NCI-H2196 treated with DMSO at 0.1 percent for 48 hours (cell line): ENCODE measurements around the gene PCDHGA6.
"Not testable (repeated sequence)": the region's sequence is repeated elsewhere in the genome, so short reads cannot be mapped to it uniquely, and the experiment has no call there.

Experiments
- DNase-seq: peaks from one replicate; lab custom pipeline; 2025; ENCODE audit not compliant: unreplicated experiment; lab: John Stamatoyannopoulos, UW

PCDHGA6 gene

GRCh38 chr5:141373673-141374317 is at the start of gene PCDHGA6:
TSS of gene PCDHGA6 (plus strand) at chr5:141373891. CDS start at chr5:141374084, 193 bp downstream.
- no peak for DNase-seq

GRCh38 chr5:141326088-141326854 is 47.4 kb upstream of the PCDHGA6 start:
- no peak for DNase-seq

GRCh38 chr5:141328231-141328630 is 45.5 kb upstream of the PCDHGA6 start:
- no peak for DNase-seq

- DNase-seq, result no peak
Observed at GRCh38 chr5:141330299-141331080, 43.2 kb upstream of the PCDHGA6 start, which contains the start of gene PCDHGA1. TSS of gene PCDHGA1 (plus strand) at chr5:141330514.

GRCh38 chr5:141332571-141332970 is 41.1 kb upstream of the PCDHGA6 start:
- DNase-seq, result not testable (repeated sequence)

GRCh38 chr5:141338538-141339306 is 35.0 kb upstream of the PCDHGA6 start, which contains the start of gene PCDHGA2:
TSS of gene PCDHGA2 (plus strand) at chr5:141338760.
- no peak for DNase-seq

- not testable (repeated sequence) for DNase-seq
Observed at GRCh38 chr5:141340781-141341354, 32.8 kb upstream of the PCDHGA6 start.

GRCh38 chr5:141342773-141343172 is 30.9 kb upstream of the PCDHGA6 start:
- no peak for DNase-seq

- DNase-seq, result no peak
Observed at GRCh38 chr5:141343242-141343952, 30.3 kb upstream of the PCDHGA6 start, which contains the start of gene PCDHGA3. TSS of gene PCDHGA3 (plus strand) at chr5:141343829. CDS start at chr5:141344034, 205 bp downstream.

GRCh38 chr5:141343953-141344463 is 29.7 kb upstream of the PCDHGA6 start:
- DNase-seq, result no peak

GRCh38 chr5:141345327-141345726 is 28.4 kb upstream of the PCDHGA6 start:
- no peak for DNase-seq

- DNase-seq, result not testable (repeated sequence)
Observed at GRCh38 chr5:141346017-141346416, 27.7 kb upstream of the PCDHGA6 start.

GRCh38 chr5:141349917-141350619 is 23.6 kb upstream of the PCDHGA6 start, which contains the start of gene PCDHGB1:
TSS of gene PCDHGB1 (plus strand) at chr5:141350099. CDS start at chr5:141350261, 162 bp downstream.
- no peak for DNase-seq

- DNase-seq, result no peak
Observed at GRCh38 chr5:141351591-141351990, 22.1 kb upstream of the PCDHGA6 start.

- no peak for DNase-seq
Observed at GRCh38 chr5:141354900-141355469, 18.7 kb upstream of the PCDHGA6 start, which contains the start of gene PCDHGA4. TSS of gene PCDHGA4 (plus strand) at chr5:141355021. CDS start at chr5:141355108, 87 bp downstream.

GRCh38 chr5:141355641-141356040 is 18.1 kb upstream of the PCDHGA6 start:
- no peak for DNase-seq

- no peak for DNase-seq
Observed at GRCh38 chr5:141356133-141356532, 17.6 kb upstream of the PCDHGA6 start.

- no peak for DNase-seq
Observed at GRCh38 chr5:141356950-141357349, 16.7 kb upstream of the PCDHGA6 start.
